ENCODE data around the gene LIPI.

The LIPI gene

DNA sequence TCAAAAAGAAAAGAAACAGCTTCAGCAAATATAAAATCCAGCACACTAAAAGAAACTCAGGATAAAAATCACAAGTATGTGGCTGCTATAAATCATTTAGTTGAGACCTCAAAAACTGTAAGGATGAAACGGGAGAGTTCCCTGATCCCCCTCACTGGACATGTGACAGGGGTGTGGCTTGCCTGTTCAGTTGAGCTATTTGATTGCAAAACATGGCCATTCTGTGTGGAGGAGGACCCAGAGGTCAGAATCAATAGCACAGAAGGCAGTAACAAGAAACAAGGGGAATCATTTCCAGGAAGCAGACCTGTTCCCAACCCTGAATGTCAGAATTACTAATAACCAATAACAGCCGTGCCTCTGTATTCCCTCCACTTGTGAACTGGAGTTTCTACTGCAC is 33.1 kb upstream of the LIPI start:
- H3K27me3 ChIP-seq (replicated peaks; ENCODE audit: control insufficient read depth, insufficient read depth, low read length), result no peaks in the 10 kb centered on the region
- H3K4me3 ChIP-seq (replicated peaks; ENCODE audit: low read depth, low read length), result no peak overlapping the region
- TF ChIP-seq, protein P1, sequence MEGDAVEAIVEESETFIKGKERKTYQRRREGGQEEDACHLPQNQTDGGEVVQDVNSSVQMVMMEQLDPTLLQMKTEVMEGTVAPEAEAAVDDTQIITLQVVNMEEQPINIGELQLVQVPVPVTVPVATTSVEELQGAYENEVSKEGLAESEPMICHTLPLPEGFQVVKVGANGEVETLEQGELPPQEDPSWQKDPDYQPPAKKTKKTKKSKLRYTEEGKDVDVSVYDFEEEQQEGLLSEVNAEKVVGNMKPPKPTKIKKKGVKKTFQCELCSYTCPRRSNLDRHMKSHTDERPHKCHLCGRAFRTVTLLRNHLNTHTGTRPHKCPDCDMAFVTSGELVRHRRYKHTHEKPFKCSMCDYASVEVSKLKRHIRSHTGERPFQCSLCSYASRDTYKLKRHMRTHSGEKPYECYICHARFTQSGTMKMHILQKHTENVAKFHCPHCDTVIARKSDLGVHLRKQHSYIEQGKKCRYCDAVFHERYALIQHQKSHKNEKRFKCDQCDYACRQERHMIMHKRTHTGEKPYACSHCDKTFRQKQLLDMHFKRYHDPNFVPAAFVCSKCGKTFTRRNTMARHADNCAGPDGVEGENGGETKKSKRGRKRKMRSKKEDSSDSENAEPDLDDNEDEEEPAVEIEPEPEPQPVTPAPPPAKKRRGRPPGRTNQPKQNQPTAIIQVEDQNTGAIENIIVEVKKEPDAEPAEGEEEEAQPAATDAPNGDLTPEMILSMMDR (IDR thresholded peaks at IDR 0.05; ENCODE audit: insufficient read depth, low read length, poor library complexity, severe bottlenecking), result no peak
- DNase-seq (ENCODE audit: extremely low read depth, insufficient read length), result no peak
- no peaks in the 10 kb centered on the region for H3K36me3 ChIP-seq (ENCODE audit: control insufficient read depth, insufficient read depth, low read length)

DNA sequence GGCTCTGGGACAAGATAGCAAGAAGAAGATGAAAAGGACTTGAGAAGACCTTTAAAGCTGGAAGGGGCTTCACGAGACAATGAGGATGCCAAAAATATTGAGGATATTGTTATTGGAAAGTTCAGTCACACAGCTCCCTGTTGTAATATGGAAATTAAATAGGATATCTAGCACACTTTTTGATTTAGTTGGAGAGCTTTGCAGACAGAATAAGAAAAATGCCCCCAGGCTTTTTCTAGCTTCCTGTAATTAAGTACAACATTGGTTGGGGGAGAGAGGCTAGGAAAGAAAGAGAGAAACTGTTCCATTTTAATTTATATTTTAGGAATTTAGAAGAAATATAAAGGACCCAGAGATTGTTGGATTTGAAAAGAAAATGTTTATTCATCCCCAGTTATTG is 32.7 kb upstream of the LIPI start:
- Histone ChIP-seq H3K36me3 (ENCODE audit: control insufficient read depth, insufficient read depth, low read length) (no peaks in the 10 kb centered on the region), H3K4me3 (replicated peaks; ENCODE audit: low read depth, low read length) (no peak overlapping the region), H3K27me3 (replicated peaks; ENCODE audit: control insufficient read depth, insufficient read depth, low read length) (no peaks in the 10 kb centered on the region)
- no peak for DNase-seq (ENCODE audit: extremely low read depth, insufficient read length)
- TF ChIP-seq, protein P1 (IDR thresholded peaks at IDR 0.05; ENCODE audit: insufficient read depth, low read length, poor library complexity, severe bottlenecking), result no peak

DNA sequence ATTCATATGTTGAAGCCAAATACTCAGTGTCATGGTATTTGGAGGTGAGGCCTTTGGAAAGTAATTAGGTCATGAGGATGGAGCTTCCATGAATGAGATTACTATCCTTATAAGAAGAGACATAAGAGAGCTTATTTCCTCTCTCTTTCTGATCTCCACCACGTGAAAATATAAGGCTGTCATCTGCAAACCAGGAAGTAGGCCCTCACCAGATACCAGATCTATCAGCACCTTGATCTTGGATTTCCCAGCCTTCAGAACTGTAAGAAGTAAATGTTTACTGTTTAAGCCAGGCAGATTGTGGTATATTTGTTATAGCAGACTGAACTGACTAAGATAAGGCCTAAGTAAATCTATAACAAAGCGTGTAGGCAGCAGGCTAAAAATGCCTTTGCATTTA is 30.5 kb upstream of the LIPI start:
- no peak overlapping the region for H3K4me3 ChIP-seq (replicated peaks; ENCODE audit: low read depth, low read length)
- H3K27me3 ChIP-seq (replicated peaks; ENCODE audit: control insufficient read depth, insufficient read depth, low read length), result no peaks in the 10 kb centered on the region
- TF ChIP-seq, protein P1 (IDR thresholded peaks at IDR 0.05; ENCODE audit: insufficient read depth, low read length, poor library complexity, severe bottlenecking), result no peak
- no peak for DNase-seq (ENCODE audit: extremely low read depth, insufficient read length)
- no peaks in the 10 kb centered on the region for H3K36me3 ChIP-seq (ENCODE audit: control insufficient read depth, insufficient read depth, low read length)

DNA sequence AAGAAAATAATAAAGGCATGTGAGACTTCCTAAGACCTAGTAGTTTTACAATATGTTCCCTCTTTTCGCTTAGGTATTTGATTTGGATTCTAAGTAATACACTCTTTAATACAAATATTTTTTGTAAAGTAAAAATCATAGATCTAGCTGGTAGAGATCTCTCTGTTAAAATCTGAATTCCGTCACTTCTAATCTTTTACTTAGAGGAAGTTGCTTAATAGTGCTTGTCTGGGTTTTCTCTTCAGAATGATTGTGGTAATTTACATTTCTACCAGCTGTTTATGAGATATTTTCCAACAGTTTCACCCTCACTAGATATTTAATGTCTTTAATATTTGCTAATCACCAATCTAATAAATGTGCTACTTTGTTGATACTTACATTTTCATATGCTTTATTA is 28.5 kb upstream of the LIPI start:
- no peaks in the 10 kb centered on the region for H3K27me3 ChIP-seq (replicated peaks; ENCODE audit: control insufficient read depth, insufficient read depth, low read length)
- TF ChIP-seq, protein P1 (IDR thresholded peaks at IDR 0.05; ENCODE audit: insufficient read depth, low read length, poor library complexity, severe bottlenecking), result no peak
- no peaks in the 10 kb centered on the region for H3K36me3 ChIP-seq (ENCODE audit: control insufficient read depth, insufficient read depth, low read length)
- DNase-seq (ENCODE audit: extremely low read depth, insufficient read length), result no peak
- H3K4me3 ChIP-seq (replicated peaks; ENCODE audit: low read depth, low read length), result no peak overlapping the region

DNA sequence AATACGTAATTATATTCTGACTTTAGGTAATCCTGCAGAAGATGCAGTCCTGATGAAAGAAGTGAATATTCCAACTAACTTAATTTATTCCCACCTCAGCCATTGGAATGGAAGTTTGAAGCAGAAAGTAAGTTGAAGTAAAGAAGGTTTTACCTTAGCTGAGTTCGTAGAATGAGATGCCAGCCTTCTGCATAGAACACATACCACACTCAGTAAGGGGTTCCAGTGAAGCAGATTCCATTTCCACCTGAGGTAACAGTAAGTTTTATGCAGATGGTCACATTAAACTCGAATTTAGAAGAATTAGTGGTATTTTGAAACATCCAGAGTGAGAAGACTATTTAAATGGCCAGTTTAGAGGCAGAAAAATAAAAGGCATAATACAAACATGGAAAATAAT is 25.4 kb upstream of the LIPI start:
- no peak for DNase-seq (ENCODE audit: extremely low read depth, insufficient read length)
- Histone ChIP-seq H3K4me3 (replicated peaks; ENCODE audit: low read depth, low read length) (no peak overlapping the region), H3K27me3 (replicated peaks; ENCODE audit: control insufficient read depth, insufficient read depth, low read length) (no peaks in the 10 kb centered on the region), H3K36me3 (ENCODE audit: control insufficient read depth, insufficient read depth, low read length) (no peaks in the 10 kb centered on the region)
- TF ChIP-seq, protein P1 (IDR thresholded peaks at IDR 0.05; ENCODE audit: insufficient read depth, low read length, poor library complexity, severe bottlenecking), result no peak

DNA sequence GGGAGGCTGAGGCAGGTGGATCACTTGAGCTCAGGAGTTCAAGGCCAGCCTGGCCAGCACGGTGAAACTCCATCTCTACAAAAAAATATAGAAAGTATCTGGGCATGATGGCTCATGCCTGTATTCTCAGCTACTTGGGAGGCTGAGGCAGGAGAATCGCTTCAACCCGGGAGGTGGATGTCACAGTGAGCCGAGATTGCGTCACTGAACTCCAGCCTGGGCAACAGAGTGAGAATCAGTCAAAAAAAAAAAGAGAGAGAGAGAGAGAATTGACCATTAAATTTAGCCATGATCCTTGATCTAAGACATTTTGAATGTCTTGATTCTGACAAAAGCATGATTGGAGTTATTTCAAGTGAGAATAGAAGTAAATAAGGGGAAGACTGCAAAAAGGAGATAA is 24.3 kb upstream of the LIPI start:
- no peak for DNase-seq (ENCODE audit: extremely low read depth, insufficient read length)
- H3K36me3 ChIP-seq (ENCODE audit: control insufficient read depth, insufficient read depth, low read length), result no peaks in the 10 kb centered on the region
- H3K27me3 ChIP-seq (replicated peaks; ENCODE audit: control insufficient read depth, insufficient read depth, low read length), result no peaks in the 10 kb centered on the region
- no peak overlapping the region for H3K4me3 ChIP-seq (replicated peaks; ENCODE audit: low read depth, low read length)
- TF ChIP-seq, protein P1 (IDR thresholded peaks at IDR 0.05; ENCODE audit: insufficient read depth, low read length, poor library complexity, severe bottlenecking), result no peak
